Astrocyte (in vitro differentiated cells and primary cell): Measurements from ENCODE around the gene CDCA7. TPM values are rescaled to one million over a fixed set of nuclear protein-coding genes. Genes with fewer than 3 reads are reported as not detected.

Experiments
- DNase-seq: peaks from one replicate; pipeline ENCODE4 v3.0.0-alpha.2; 2010; ENCODE audit warnings: low read depth
- FAIRE-seq: peaks from 2 replicates; lab custom pipeline; 2011; peaks lifted over from hg19 to GRCh38; lab: Jason Lieb, UNC
- H2AFZ ChIP-seq: 2 replicates; pipeline ENCODE4 v1.6.0; 2012; ENCODE audit warnings: low read depth, low read length, inconsistent platforms
- H3K27ac ChIP-seq: 2 replicates; pipeline ENCODE4 v1.5.1; 2011; ENCODE audit warnings: low read depth, low read length, inconsistent platforms
- H3K27me3 ChIP-seq: 2 replicates; pipeline ENCODE4 v1.6.0; 2011; ENCODE audit warnings: low read length, inconsistent platforms; ENCODE audit not compliant: insufficient read depth
- H3K36me3 ChIP-seq: 2 replicates; pipeline ENCODE4 v1.5.1; 2011; ENCODE audit warnings: low read length, inconsistent platforms; ENCODE audit not compliant: insufficient read depth
- H3K4me1 ChIP-seq: 2 replicates; pipeline ENCODE4 v1.5.1; 2011; ENCODE audit warnings: low read length, inconsistent platforms; ENCODE audit not compliant: insufficient read depth
- H3K4me2 ChIP-seq: 2 replicates; pipeline ENCODE4 v1.6.0; 2012; ENCODE audit warnings: low read length, inconsistent platforms
- H3K4me3 ChIP-seq: 2 replicates; pipeline ENCODE4 v1.5.1; 2011; ENCODE audit warnings: low read depth, mild to moderate bottlenecking, low read length, inconsistent platforms; ENCODE audit not compliant: insufficient read depth
- H3K79me2 ChIP-seq: 2 replicates; pipeline ENCODE4 v1.6.0; 2012; ENCODE audit warnings: mild to moderate bottlenecking, low read length, inconsistent platforms; ENCODE audit not compliant: insufficient read depth
- H3K9ac ChIP-seq: 2 replicates; pipeline ENCODE4 v1.6.0; 2012; ENCODE audit warnings: mild to moderate bottlenecking, low read length, inconsistent platforms
- H3K9me3 ChIP-seq: 2 replicates; pipeline ENCODE4 v1.5.1; 2012; ENCODE audit warnings: low read depth, mild to moderate bottlenecking, low read length, inconsistent platforms; ENCODE audit not compliant: insufficient read depth
- H4K20me1 ChIP-seq: 2 replicates; pipeline ENCODE4 v1.6.0; 2012; ENCODE audit warnings: low read length, inconsistent platforms; ENCODE audit not compliant: insufficient read depth
- H3K27ac Mint-ChIP-seq: one replicate; pipeline ENCODE4 v1.8.0; 2021; ENCODE audit warnings: mild to moderate bottlenecking, mixed read lengths; ENCODE audit not compliant: unreplicated experiment
- H3K27me3 Mint-ChIP-seq: one replicate; pipeline ENCODE4 v1.8.0; 2021; ENCODE audit warnings: low read depth, mixed read lengths; ENCODE audit not compliant: unreplicated experiment
- H3K36me3 Mint-ChIP-seq: one replicate; pipeline ENCODE4 v1.8.0; 2021; ENCODE audit warnings: low read depth, mixed read lengths; ENCODE audit not compliant: unreplicated experiment
- H3K4me1 Mint-ChIP-seq: one replicate; pipeline ENCODE4 v1.8.0; 2021; ENCODE audit warnings: low read depth, mixed read lengths; ENCODE audit not compliant: unreplicated experiment
- H3K4me3 Mint-ChIP-seq: one replicate; pipeline ENCODE4 v1.8.0; 2021; ENCODE audit warnings: mild to moderate bottlenecking, moderate library complexity, mixed read lengths; ENCODE audit not compliant: unreplicated experiment
- H3K9me3 Mint-ChIP-seq: one replicate; pipeline ENCODE4 v1.8.0; 2021; ENCODE audit warnings: mild to moderate bottlenecking, mixed read lengths; ENCODE audit not compliant: unreplicated experiment
- CTCF ChIP-seq: IDR thresholded peaks from 2 replicates; pipeline ENCODE4 v1.5.1; 2011; ENCODE audit warnings: low read depth, mild to moderate bottlenecking, inconsistent platforms, low read length, moderate library complexity; ENCODE audit not compliant: insufficient read depth
- EZH2 ChIP-seq: IDR thresholded peaks from 2 replicates; pipeline ENCODE4 v1.6.1; 2012; ENCODE audit warnings: mild to moderate bottlenecking, low read length, inconsistent platforms; ENCODE audit not compliant: insufficient read depth
- total RNA-seq: library from RNA; stranded (reverse); gene quantifications from 2 replicates; pipeline ENCODE4 v1.2.1, GENCODE V29; 2021

Gene CDCA7
- total RNA-seq, 1 donor from 2014 or later = 5.3 TPM

GRCh38 chr2:173370198-173370597 is 15.5 kb downstream of the CDCA7 start:
- Histone ChIP-seq H4K20me1 (no peaks in the 10 kb centered on the region), H3K4me3 (no peak overlapping the region), H3K4me1 (no peaks in the 10 kb centered on the region), H2AFZ (no peak overlapping the region), H3K9ac (no peak overlapping the region), H3K79me2 (no peaks in the 10 kb centered on the region), H3K27me3 (no peaks in the 10 kb centered on the region), H3K36me3 (peaks cover 3% of the 10 kb centered on the region), H3K27ac (no peak overlapping the region), H3K9me3 (no peaks in the 10 kb centered on the region), H3K4me2 (no peak overlapping the region)
- peaks cover 7% of the 10 kb centered on the region for H3K4me1 Mint-ChIP-seq
- no peak overlapping the region for H3K27ac Mint-ChIP-seq
- no peaks in the 10 kb centered on the region for H3K27me3 Mint-ChIP-seq
- peaks cover 6% of the 10 kb centered on the region for H3K36me3 Mint-ChIP-seq
- no peaks in the 10 kb centered on the region for H3K9me3 Mint-ChIP-seq
- TF ChIP-seq EZH2 = no peak
- no peak for TF ChIP-seq CTCF
- FAIRE-seq = no peak
- no peak overlapping the region for H3K4me3 Mint-ChIP-seq
- DNase-seq = no peak

- TF ChIP-seq CTCF = no peak
- no peak for TF ChIP-seq EZH2
- FAIRE-seq (no peak), DNase-seq (no peak)
- Mint-ChIP-seq H3K9me3 (no peaks in the 10 kb centered on the region), H3K27ac (no peak overlapping the region), H3K36me3 (peaks cover 2% of the 10 kb centered on the region), H3K27me3 (no peaks in the 10 kb centered on the region), H3K4me1 (peaks cover 7% of the 10 kb centered on the region), H3K4me3 (no peak overlapping the region)
- H3K4me2 ChIP-seq = no peak overlapping the region
- no peaks in the 10 kb centered on the region for H3K79me2 ChIP-seq
- H3K27me3 ChIP-seq = no peaks in the 10 kb centered on the region
- no peaks in the 10 kb centered on the region for H4K20me1 ChIP-seq
- no peak overlapping the region for H3K27ac ChIP-seq
- no peak overlapping the region for H3K9ac ChIP-seq
- H2AFZ ChIP-seq = no peak overlapping the region
- no peaks in the 10 kb centered on the region for H3K4me1 ChIP-seq
- no peaks in the 10 kb centered on the region for H3K9me3 ChIP-seq
- H3K4me3 ChIP-seq = no peak overlapping the region
- H3K36me3 ChIP-seq = peaks cover 3% of the 10 kb centered on the region
Observed at GRCh38 chr2:173371023-173371422, 16.4 kb downstream of the CDCA7 start.

DNA sequence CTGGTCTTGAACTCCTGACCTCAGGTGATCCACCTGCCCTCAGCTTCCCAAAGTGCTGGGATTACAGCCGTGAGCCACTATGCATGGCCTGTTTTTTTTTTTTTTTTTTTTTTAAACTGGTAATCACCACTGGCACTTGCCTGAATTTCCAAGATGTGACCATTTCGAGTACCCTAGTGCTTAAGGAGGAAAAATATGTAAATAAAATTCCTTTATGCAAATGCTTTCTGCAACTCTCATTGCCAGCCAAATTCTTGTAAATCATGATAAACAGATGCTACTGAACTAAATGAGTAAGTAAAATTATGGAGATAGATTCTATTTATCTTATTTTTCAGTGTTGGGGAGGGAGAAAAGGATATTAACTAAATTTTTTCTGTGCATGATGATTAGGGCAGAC is 18.6 kb downstream of the CDCA7 start:
- H3K9ac ChIP-seq = no peak overlapping the region
- Mint-ChIP-seq H3K4me1 (peaks cover 7% of the 10 kb centered on the region), H3K36me3 (no peaks in the 10 kb centered on the region), H3K4me3 (no peak overlapping the region), H3K27me3 (no peaks in the 10 kb centered on the region), H3K9me3 (no peaks in the 10 kb centered on the region), H3K27ac (no peak overlapping the region)
- DNase-seq (no peak), FAIRE-seq (no peak)
- H3K27me3 ChIP-seq = no peaks in the 10 kb centered on the region
- H3K79me2 ChIP-seq = no peaks in the 10 kb centered on the region
- H3K4me1 ChIP-seq = no peaks in the 10 kb centered on the region
- TF ChIP-seq CTCF = no peak
- TF ChIP-seq EZH2 = no peak
- no peak overlapping the region for H3K4me2 ChIP-seq
- no peaks in the 10 kb centered on the region for H3K9me3 ChIP-seq
- H3K27ac ChIP-seq = no peak overlapping the region
- no peak overlapping the region for H2AFZ ChIP-seq
- H4K20me1 ChIP-seq = no peaks in the 10 kb centered on the region
- no peak overlapping the region for H3K4me3 ChIP-seq
- no peaks in the 10 kb centered on the region for H3K36me3 ChIP-seq
